GM10266 (cell line): Measurements from ENCODE around the gene NLRX1.

Experiments
- DNase-seq: peaks from one replicate; pipeline ENCODE4 v3.0.0; 2012; ENCODE audit errors: extremely low spot score
- CTCF ChIP-seq: IDR thresholded peaks from 2 replicates; pipeline ENCODE4 v1.5.1; 2012; ENCODE audit warnings: mild to moderate bottlenecking, low read depth; ENCODE audit not compliant: control insufficient read depth, insufficient read depth; ENCODE audit errors: missing control alignments

The NLRX1 gene

GRCh38 chr11:119168471-119169281 lies at the start of gene NLRX1:
TSS of gene NLRX1 (plus strand) at chr11:119168725. CDS start at chr11:119171404, 2,679 bp downstream.
- peak; percentile 97 for TF ChIP-seq CTCF
- DNase-seq, result peak; percentile 95

GRCh38 chr11:119118946-119119345 lies 49.6 kb upstream of the NLRX1 start:
- no peak for DNase-seq
- TF ChIP-seq CTCF, result no peak

GRCh38 chr11:119120639-119121007 lies 47.9 kb upstream of the NLRX1 start:
- no peak for DNase-seq

GRCh38 chr11:119121008-119121810 lies 47.3 kb upstream of the NLRX1 start, which contains the start of gene HINFP:
TSS of gene HINFP (plus strand) at chr11:119121580. CDS start at chr11:119126945, 5,365 bp downstream.
- peak; percentile 96 for DNase-seq
- TF ChIP-seq CTCF, result no peak

More at GRCh38 chr11:119120639-119121007, 47.9 kb upstream of the NLRX1 start:
- TF ChIP-seq CTCF, result no peak

- TF ChIP-seq CTCF, result no peak
Measured at GRCh38 chr11:119121811-119122124, 46.8 kb upstream of the NLRX1 start.

GRCh38 chr11:119125821-119126220 lies 42.7 kb upstream of the NLRX1 start:
- DNase-seq, result no peak
- TF ChIP-seq CTCF, result no peak

More at GRCh38 chr11:119121811-119122124, 46.8 kb upstream of the NLRX1 start:
- DNase-seq, result peak; percentile 40
